ENCODE results near the gene MRPS18B. TPM values are rescaled to one million over a fixed set of nuclear protein-coding genes. Genes with fewer than 3 reads are reported as not detected.

The MRPS18B gene
- total and polyA plus RNA-seq, 2 of the 13 experiments (the other 11 are each of a cell fraction or from before 2014, with no cell fraction given), result 125 to 131 TPM

DNA sequence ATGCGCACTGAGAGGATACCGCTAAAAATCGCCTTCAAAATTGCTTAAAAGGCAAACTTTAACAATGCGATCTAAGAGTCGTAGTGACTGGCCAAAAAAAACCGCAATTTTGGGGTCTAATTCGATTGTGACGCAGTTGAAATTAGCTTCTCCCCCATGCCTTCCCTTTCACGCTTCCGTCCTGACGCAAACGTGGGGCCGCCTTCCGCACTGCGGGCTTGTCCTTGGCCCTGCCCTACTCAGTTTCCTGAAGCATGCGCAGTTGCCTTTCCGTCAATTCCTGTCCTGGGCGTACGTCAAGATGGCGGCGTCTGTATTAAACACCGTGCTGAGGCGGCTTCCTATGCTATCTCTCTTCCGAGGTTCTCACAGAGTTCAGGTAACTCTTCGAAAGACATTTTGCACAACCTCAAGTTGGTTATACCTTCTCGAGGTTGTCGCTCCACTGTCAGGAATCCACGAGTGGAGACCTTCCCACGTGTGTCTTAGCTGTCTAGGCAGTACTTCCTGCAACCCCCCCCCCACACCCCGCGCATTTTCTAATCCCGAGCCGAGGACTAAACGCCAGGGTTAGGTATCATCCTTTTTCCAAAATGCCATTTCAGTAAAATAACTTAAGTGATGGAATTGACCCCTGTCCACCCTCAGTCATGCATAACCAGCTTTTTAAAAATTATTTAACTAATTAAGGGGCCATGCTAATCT, at the start of gene MRPS18B (continued):
- no peak for TF ChIP-seq ZNF253 (CRISPR knock-in tag; IDR thresholded peaks at IDR 0.05; ENCODE audit: borderline replicate concordance)
- TF ChIP-seq SIN3A (IDR thresholded peaks at IDR 0.05; ENCODE audit: borderline replicate concordance, low read depth, low read length), result peak; percentile 93; the same call in 1 of the 2 replicates
- no peak for TF ChIP-seq ZNF790 (CRISPR knock-in tag; IDR thresholded peaks at IDR 0.05; ENCODE audit: borderline replicate concordance)
- TF ChIP-seq THAP9 (CRISPR knock-in tag; IDR thresholded peaks at IDR 0.05; ENCODE audit: borderline replicate concordance), result peak; percentile 99
- peak; percentile 99 for TF ChIP-seq ZNF567 (CRISPR knock-in tag; IDR thresholded peaks at IDR 0.05; ENCODE audit: borderline replicate concordance)
- no peak for TF ChIP-seq TCF7L2 (IDR thresholded peaks at IDR 0.05; ENCODE audit: low read depth, low read length)
- no peak for TF ChIP-seq ZNF572 (CRISPR knock-in tag; IDR thresholded peaks at IDR 0.05)
- TF ChIP-seq KMT2B (CRISPR knock-in tag; IDR thresholded peaks at IDR 0.05), result peak; percentile 81
- TF ChIP-seq, protein P1, sequence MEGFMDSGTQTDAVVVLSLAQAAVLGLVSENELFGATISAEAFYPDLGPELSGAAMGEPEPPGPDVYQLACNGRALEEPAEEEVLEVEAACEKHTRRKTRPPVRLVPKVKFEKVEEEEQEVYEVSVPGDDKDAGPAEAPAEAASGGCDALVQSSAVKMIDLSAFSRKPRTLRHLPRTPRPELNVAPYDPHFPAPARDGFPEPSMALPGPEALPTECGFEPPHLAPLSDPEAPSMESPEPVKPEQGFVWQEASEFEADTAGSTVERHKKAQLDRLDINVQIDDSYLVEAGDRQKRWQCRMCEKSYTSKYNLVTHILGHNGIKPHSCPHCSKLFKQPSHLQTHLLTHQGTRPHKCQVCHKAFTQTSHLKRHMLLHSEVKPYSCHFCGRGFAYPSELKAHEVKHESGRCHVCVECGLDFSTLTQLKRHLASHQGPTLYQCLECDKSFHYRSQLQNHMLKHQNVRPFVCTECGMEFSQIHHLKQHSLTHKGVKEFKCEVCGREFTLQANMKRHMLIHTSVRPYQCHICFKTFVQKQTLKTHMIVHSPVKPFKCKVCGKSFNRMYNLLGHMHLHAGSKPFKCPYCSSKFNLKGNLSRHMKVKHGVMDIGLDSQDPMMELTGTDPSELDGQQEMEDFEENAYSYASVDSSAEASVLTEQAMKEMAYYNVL (CRISPR knock-in tag; IDR thresholded peaks at IDR 0.05; ENCODE audit: borderline replicate concordance), result 0 out of 2 replicates have a peak, but pooled peaks have one; percentile 54
- TF ChIP-seq ZMAT3 (CRISPR knock-in tag; conservative IDR thresholded peaks at IDR 0.05), result peak; percentile 77
- no peak; the same call in 1 of the 2 replicates for TF ChIP-seq ZNF205 (CRISPR knock-in tag; IDR thresholded peaks at IDR 0.05)
- peak; percentile 81; the same call in 1 of the 2 replicates for TF ChIP-seq MED13 (CRISPR knock-in tag; IDR thresholded peaks at IDR 0.05)
- no peak for TF ChIP-seq ZFP1 (CRISPR knock-in tag; IDR thresholded peaks at IDR 0.05)
- TF ChIP-seq, protein P2, sequence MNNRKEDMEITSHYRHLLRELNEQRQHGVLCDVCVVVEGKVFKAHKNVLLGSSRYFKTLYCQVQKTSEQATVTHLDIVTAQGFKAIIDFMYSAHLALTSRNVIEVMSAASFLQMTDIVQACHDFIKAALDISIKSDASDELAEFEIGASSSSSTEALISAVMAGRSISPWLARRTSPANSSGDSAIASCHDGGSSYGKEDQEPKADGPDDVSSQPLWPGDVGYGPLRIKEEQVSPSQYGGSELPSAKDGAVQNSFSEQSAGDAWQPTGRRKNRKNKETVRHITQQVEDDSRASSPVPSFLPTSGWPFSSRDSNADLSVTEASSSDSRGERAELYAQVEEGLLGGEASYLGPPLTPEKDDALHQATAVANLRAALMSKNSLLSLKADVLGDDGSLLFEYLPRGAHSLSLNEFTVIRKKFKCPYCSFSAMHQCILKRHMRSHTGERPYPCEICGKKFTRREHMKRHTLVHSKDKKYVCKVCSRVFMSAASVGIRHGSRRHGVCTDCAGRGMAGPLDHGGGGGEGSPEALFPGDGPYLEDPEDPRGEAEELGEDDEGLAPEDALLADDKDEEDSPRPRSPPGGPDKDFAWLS (CRISPR knock-in tag; IDR thresholded peaks at IDR 0.05; ENCODE audit: borderline replicate concordance), result no peak
- TF ChIP-seq ZNF232 (CRISPR knock-in tag; IDR thresholded peaks at IDR 0.05; ENCODE audit: borderline replicate concordance), result peak; percentile 64; the same call in 1 of the 2 replicates
- peak; percentile 64 for TF ChIP-seq RXRA (CRISPR knock-in tag; IDR thresholded peaks at IDR 0.05)
- TF ChIP-seq ZNF276 (CRISPR knock-in tag; IDR thresholded peaks at IDR 0.05; ENCODE audit: low read depth), result no peak
- TF ChIP-seq, protein P3, sequence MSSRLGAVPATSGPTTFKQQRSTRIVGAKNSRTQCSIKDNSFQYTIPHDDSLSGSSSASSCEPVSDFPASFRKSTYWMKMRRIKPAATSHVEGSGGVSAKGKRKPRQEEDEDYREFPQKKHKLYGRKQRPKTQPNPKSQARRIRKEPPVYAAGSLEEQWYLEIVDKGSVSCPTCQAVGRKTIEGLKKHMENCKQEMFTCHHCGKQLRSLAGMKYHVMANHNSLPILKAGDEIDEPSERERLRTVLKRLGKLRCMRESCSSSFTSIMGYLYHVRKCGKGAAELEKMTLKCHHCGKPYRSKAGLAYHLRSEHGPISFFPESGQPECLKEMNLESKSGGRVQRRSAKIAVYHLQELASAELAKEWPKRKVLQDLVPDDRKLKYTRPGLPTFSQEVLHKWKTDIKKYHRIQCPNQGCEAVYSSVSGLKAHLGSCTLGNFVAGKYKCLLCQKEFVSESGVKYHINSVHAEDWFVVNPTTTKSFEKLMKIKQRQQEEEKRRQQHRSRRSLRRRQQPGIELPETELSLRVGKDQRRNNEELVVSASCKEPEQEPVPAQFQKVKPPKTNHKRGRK (CRISPR knock-in tag; IDR thresholded peaks at IDR 0.05), result no peak
- no peak for TF ChIP-seq ZSCAN9 (CRISPR knock-in tag; IDR thresholded peaks at IDR 0.05; ENCODE audit: borderline replicate concordance)

Data from HepG2 (cell line).